Liver (tissue), 9 donors: ENCODE data around the gene DDIAS. TPM values are rescaled to one million over a fixed set of nuclear protein-coding genes. Genes with fewer than 3 reads are reported as not detected.

Experiments used
- DNase-seq: peaks from one replicate; pipeline ENCODE4 v3.0.0-alpha.2; 2017; ENCODE audit warnings: low spot score
- H3K27ac ChIP-seq, 2 donors: one replicate each; pipeline ENCODE4 v1.7.0; 2013; ENCODE audit warnings: inconsistent platforms in 2 of 2, low read length in 2 of 2, control low read depth in 1 of 2, low read depth in 1 of 2, mild to moderate bottlenecking in 1 of 2
- H3K27me3 ChIP-seq, 4 donors: one replicate each; pipeline versions ENCODE4 v1.6.1 to v1.7.0; 2013; ENCODE audit warnings: low read length in 3 of 4, inconsistent platforms in 1 of 4, mild to moderate bottlenecking in 1 of 4, moderate library complexity in 1 of 4; ENCODE audit not compliant: control insufficient read depth in 4 of 4, insufficient read depth in 4 of 4
- H3K36me3 ChIP-seq, 4 donors: one replicate each; pipeline versions ENCODE4 v1.6.1 to v1.7.0; 2013; ENCODE audit warnings: low read length in 3 of 4, mild to moderate bottlenecking in 3 of 4, low read depth in 1 of 4, moderate library complexity in 1 of 4; ENCODE audit not compliant: control insufficient read depth in 4 of 4, insufficient read depth in 3 of 4
- H3K4me1 ChIP-seq, 4 donors: one replicate each; pipeline versions ENCODE4 v1.6.1 to v1.7.0; 2013; ENCODE audit warnings: low read length in 3 of 4, mild to moderate bottlenecking in 3 of 4, moderate library complexity in 1 of 4; ENCODE audit not compliant: control insufficient read depth in 4 of 4, insufficient read depth in 4 of 4
- H3K4me3 ChIP-seq, 3 donors: one replicate each; pipeline versions ENCODE4 v1.6.1 to v1.7.0; 2013; ENCODE audit warnings: low read length in 3 of 3, control low read depth in 1 of 3, low read depth in 1 of 3, mild to moderate bottlenecking in 1 of 3
- H3K9ac ChIP-seq, 2 donors: one replicate each; pipeline ENCODE4 v1.7.0; 2013; ENCODE audit warnings: low read length in 2 of 2, mild to moderate bottlenecking in 2 of 2, moderate library complexity in 2 of 2, control low read depth in 1 of 2, low read depth in 1 of 2
- H3K9me3 ChIP-seq, 4 donors: one replicate each; pipeline versions ENCODE4 v1.6.1 to v1.7.0; 2013; ENCODE audit warnings: low read length in 3 of 4; ENCODE audit not compliant: control insufficient read depth in 4 of 4
- EGR1 ChIP-seq, 2 donors: IDR thresholded peaks; 2 replicates each; pipeline ENCODE4 v1.6.1; 2016 to 2018; ENCODE audit warnings: antibody characterized with exemption in 2 of 2, low read depth in 2 of 2
- FOXA1 ChIP-seq: IDR thresholded peaks from 2 replicates; pipeline ENCODE4 v1.6.1; 2016; ENCODE audit warnings: antibody characterized with exemption
- FOXA2 ChIP-seq: IDR thresholded peaks from 2 replicates; pipeline ENCODE4 v1.6.1; 2016; ENCODE audit warnings: antibody characterized with exemption
- GABPA ChIP-seq, 2 donors: IDR thresholded peaks in 1 of 2; conservative IDR thresholded peaks in 1 of 2; 2 replicates each; pipeline ENCODE4 v1.6.1; 2016; ENCODE audit warnings: antibody characterized with exemption in 2 of 2, mild to moderate bottlenecking in 1 of 2, moderate library complexity in 1 of 2
- HNF4A ChIP-seq, 2 donors: conservative IDR thresholded peaks; 2 replicates each; pipeline ENCODE4 v1.6.1; 2016; ENCODE audit warnings: antibody characterized with exemption in 2 of 2, mild to moderate bottlenecking in 2 of 2
- HNF4G ChIP-seq: IDR thresholded peaks from 2 replicates; pipeline ENCODE4 v1.6.1; 2016; ENCODE audit warnings: antibody characterized with exemption
- JUND ChIP-seq, 2 donors: IDR thresholded peaks; 2 replicates each; pipeline ENCODE4 v1.6.1; 2016; ENCODE audit warnings: antibody characterized with exemption in 2 of 2
- NR2F2 ChIP-seq: IDR thresholded peaks from 2 replicates; pipeline ENCODE4 v1.6.1; 2016; ENCODE audit warnings: antibody characterized with exemption
- RAD21 ChIP-seq, 2 donors: IDR thresholded peaks; 2 replicates each; pipeline ENCODE4 v1.6.1; 2016; ENCODE audit warnings: antibody characterized with exemption in 2 of 2, mild to moderate bottlenecking in 2 of 2
- RXRA ChIP-seq, 2 donors: IDR thresholded peaks; 2 replicates each; pipeline ENCODE4 v1.6.1; 2017 to 2018; ENCODE audit warnings: antibody characterized with exemption in 2 of 2, mild to moderate bottlenecking in 1 of 2
- SP1 ChIP-seq: IDR thresholded peaks from 2 replicates; pipeline ENCODE4 v1.6.1; 2018; ENCODE audit warnings: antibody characterized with exemption, mild to moderate bottlenecking
- TAF1 ChIP-seq: conservative IDR thresholded peaks from 2 replicates; pipeline ENCODE4 v1.6.1; 2016; ENCODE audit warnings: antibody characterized with exemption, mild to moderate bottlenecking
- YY1 ChIP-seq: IDR thresholded peaks from 2 replicates; pipeline ENCODE4 v1.6.1; 2016; ENCODE audit warnings: antibody characterized with exemption, mild to moderate bottlenecking
- WGBS: extraction: QIAGEN DNeasy Blood & Tissue Kit; methylation state at CpG from one replicate; pipeline ENCODE4 v1.1.7; 2013; 5-methylcytosine and 5-hydroxymethylcytosine counted together
- polyA plus RNA-seq, 2 donors: library from polyadenylated mRNA; stranded (reverse) in 1 of 2; unstranded in 1 of 2; fragments of 200-250 nt in 1 of 2; fragments of >200 nt in 1 of 2; fragmentation: Nextera tagmentation in 1 of 2; extraction: Ambion mirVana in 1 of 2; gene quantifications; one replicate each; pipeline versions ENCODE4 v1.2.1 to v1.2.3, GENCODE V29; 2013 to 2015
- total RNA-seq, 2 donors: library from RNA; depleted of rRNA; stranded (reverse); fragments of >200 nt; gene quantifications; one replicate each; pipeline ENCODE4 v1.2.3, GENCODE V29; 2014
- TF ChIP-seq, protein P1 (sequence below): IDR thresholded peaks from 2 replicates; pipeline ENCODE4 v1.6.1; 2016; ENCODE audit warnings: antibody characterized with exemption
- TF ChIP-seq, protein P2 (sequence below): IDR thresholded peaks from 2 replicates; pipeline ENCODE4 v1.6.1; 2016; ENCODE audit warnings: antibody characterized with exemption, mild to moderate bottlenecking
- TF ChIP-seq, protein P3 (sequence below): fragments of 150-350 bp; IDR thresholded peaks from 2 replicates; pipeline ENCODE4 v1.5.1; 2017; ENCODE audit warnings: improper control_type of control experiment, low read depth, low read length; ENCODE audit not compliant: missing input control
- TF ChIP-seq, protein P4 (sequence below): IDR thresholded peaks from 2 replicates; pipeline ENCODE4 v1.6.1; 2016; ENCODE audit warnings: antibody characterized with exemption
- TF ChIP-seq, protein P5 (sequence below): IDR thresholded peaks from 2 replicates; pipeline ENCODE4 v1.6.1; 2016; ENCODE audit warnings: antibody characterized with exemption
- donor health status: healthy.
- donor health status: healthy.
- donor health status: healthy.
- donor health status: healthy.
- donor health status: healthy.

Gene DDIAS
- total and polyA plus RNA-seq, 4 donors, result 0.25 to 8.4 (median 0.47) TPM

DNA sequence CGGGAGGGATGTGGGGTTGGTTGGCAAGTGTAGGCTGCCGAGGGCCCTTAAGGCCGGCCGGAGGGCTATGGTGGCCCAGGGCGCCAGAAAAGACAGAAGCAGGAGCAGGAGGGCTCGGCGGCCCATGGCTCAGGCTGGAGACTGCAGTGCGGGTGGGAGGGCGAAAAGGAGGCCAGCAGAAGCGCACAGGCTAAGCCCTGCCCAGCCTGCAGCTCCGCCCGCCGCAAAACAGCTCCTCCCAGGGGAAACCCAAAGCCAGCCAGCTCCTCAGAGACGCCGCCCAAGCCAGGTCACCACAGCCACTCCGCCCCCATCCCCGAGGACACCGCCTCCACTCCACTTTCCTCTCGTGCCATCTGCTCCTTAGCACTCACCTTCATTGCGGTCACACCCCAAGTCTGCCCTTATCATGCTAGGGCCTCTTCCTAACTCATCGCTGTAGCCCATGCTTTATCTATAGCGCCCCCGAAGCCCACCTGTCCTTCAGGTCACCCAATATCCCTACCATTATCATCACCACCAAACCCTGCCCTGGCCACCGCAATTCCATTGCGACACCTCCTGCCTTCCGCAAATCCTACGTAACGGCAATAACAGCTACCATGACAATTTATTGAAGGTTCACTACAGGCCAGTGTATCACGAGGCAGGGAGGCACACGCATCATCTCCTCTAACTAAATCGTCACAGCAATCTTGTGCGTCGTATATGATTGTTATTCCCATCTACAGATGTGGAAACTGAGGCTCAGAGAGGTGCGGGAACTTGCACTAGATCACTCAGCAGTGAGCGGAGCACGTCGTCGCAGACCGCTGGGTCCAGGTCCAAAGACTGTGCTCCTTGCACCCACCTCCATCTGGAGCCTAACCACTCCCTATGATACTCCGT lies 1.0 kb upstream of the DDIAS start, which contains the start of gene PRCP:
TSS of gene PRCP (minus strand) at position 154 of the 888 bp plus-strand sequence. CDS start at position 126, 28 bp downstream.
- Histone ChIP-seq H3K4me3 (peak within 1 kb of the TSS; percentile 62 to 90 (median 72)), H3K9ac (peak within 1 kb of the TSS; percentile 82), H3K27me3 (no peaks in the 10 kb centered on the region), H3K9me3 (no peaks in the 10 kb centered on the region), H3K36me3 (no peaks in the 10 kb centered on the region), H3K4me1 (peaks cover 2 to 27% (median 10%) of the 10 kb centered on the region in 4 donors), H3K27ac (peak within 1 kb of the TSS; percentile 93 to 96)
- TF ChIP-seq SP1 (peak; percentile 70), RAD21 (IDR thresholded peaks at IDR 0.05) (peak; percentile 25 to 62), JUND (IDR thresholded peaks at IDR 0.05) (no peak), GABPA (IDR thresholded peaks at IDR 0.05 in 1 of 2, conservative IDR thresholded peaks at IDR 0.05 in 1 of 2) (peak in 1 of 2 donors; percentile 28), RXRA (IDR thresholded peaks at IDR 0.05) (peak; percentile 47 to 66), FOXA2 (no peak), YY1 (peak; percentile 80), TAF1 (peak; percentile 86), HNF4A (conservative IDR thresholded peaks at IDR 0.05) (peak; percentile 43 to 46), HNF4G (no peak), EGR1 (IDR thresholded peaks at IDR 0.05; ENCODE audit: low read depth in 2 of 2) (peak in 1 of 2 donors; percentile 30), NR2F2 (no peak), FOXA1 (no peak)
- TF ChIP-seq, protein P1, sequence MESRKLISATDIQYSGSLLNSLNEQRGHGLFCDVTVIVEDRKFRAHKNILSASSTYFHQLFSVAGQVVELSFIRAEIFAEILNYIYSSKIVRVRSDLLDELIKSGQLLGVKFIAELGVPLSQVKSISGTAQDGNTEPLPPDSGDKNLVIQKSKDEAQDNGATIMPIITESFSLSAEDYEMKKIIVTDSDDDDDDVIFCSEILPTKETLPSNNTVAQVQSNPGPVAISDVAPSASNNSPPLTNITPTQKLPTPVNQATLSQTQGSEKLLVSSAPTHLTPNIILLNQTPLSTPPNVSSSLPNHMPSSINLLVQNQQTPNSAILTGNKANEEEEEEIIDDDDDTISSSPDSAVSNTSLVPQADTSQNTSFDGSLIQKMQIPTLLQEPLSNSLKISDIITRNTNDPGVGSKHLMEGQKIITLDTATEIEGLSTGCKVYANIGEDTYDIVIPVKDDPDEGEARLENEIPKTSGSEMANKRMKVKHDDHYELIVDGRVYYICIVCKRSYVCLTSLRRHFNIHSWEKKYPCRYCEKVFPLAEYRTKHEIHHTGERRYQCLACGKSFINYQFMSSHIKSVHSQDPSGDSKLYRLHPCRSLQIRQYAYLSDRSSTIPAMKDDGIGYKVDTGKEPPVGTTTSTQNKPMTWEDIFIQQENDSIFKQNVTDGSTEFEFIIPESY, result no peak
- TF ChIP-seq, protein P2, sequence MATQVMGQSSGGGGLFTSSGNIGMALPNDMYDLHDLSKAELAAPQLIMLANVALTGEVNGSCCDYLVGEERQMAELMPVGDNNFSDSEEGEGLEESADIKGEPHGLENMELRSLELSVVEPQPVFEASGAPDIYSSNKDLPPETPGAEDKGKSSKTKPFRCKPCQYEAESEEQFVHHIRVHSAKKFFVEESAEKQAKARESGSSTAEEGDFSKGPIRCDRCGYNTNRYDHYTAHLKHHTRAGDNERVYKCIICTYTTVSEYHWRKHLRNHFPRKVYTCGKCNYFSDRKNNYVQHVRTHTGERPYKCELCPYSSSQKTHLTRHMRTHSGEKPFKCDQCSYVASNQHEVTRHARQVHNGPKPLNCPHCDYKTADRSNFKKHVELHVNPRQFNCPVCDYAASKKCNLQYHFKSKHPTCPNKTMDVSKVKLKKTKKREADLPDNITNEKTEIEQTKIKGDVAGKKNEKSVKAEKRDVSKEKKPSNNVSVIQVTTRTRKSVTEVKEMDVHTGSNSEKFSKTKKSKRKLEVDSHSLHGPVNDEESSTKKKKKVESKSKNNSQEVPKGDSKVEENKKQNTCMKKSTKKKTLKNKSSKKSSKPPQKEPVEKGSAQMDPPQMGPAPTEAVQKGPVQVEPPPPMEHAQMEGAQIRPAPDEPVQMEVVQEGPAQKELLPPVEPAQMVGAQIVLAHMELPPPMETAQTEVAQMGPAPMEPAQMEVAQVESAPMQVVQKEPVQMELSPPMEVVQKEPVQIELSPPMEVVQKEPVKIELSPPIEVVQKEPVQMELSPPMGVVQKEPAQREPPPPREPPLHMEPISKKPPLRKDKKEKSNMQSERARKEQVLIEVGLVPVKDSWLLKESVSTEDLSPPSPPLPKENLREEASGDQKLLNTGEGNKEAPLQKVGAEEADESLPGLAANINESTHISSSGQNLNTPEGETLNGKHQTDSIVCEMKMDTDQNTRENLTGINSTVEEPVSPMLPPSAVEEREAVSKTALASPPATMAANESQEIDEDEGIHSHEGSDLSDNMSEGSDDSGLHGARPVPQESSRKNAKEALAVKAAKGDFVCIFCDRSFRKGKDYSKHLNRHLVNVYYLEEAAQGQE, result peak; percentile 74
- TF ChIP-seq, protein P3, sequence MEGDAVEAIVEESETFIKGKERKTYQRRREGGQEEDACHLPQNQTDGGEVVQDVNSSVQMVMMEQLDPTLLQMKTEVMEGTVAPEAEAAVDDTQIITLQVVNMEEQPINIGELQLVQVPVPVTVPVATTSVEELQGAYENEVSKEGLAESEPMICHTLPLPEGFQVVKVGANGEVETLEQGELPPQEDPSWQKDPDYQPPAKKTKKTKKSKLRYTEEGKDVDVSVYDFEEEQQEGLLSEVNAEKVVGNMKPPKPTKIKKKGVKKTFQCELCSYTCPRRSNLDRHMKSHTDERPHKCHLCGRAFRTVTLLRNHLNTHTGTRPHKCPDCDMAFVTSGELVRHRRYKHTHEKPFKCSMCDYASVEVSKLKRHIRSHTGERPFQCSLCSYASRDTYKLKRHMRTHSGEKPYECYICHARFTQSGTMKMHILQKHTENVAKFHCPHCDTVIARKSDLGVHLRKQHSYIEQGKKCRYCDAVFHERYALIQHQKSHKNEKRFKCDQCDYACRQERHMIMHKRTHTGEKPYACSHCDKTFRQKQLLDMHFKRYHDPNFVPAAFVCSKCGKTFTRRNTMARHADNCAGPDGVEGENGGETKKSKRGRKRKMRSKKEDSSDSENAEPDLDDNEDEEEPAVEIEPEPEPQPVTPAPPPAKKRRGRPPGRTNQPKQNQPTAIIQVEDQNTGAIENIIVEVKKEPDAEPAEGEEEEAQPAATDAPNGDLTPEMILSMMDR, result no peak
- TF ChIP-seq, protein P4, sequence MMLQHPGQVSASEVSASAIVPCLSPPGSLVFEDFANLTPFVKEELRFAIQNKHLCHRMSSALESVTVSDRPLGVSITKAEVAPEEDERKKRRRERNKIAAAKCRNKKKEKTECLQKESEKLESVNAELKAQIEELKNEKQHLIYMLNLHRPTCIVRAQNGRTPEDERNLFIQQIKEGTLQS, result no peak
- TF ChIP-seq, protein P5, sequence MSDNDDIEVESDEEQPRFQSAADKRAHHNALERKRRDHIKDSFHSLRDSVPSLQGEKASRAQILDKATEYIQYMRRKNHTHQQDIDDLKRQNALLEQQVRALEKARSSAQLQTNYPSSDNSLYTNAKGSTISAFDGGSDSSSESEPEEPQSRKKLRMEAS, result no peak
- under 1% methylated on average over 40 of the region's 40 CpGs for WGBS
- peak; percentile 91 for DNase-seq
